SH-SY5Y (cell line): ENCODE results near the gene ZBTB46.

Experiments
- GATA2 ChIP-seq: IDR thresholded peaks from 2 replicates; pipeline ENCODE4 v1.6.1; 2011; ENCODE audit warnings: mild to moderate bottlenecking, low read depth, low read length
- GATA3 ChIP-seq: IDR thresholded peaks from 2 replicates; pipeline ENCODE4 v1.6.1; 2011; ENCODE audit warnings: low read depth, mild to moderate bottlenecking, low read length, moderate library complexity

DNA sequence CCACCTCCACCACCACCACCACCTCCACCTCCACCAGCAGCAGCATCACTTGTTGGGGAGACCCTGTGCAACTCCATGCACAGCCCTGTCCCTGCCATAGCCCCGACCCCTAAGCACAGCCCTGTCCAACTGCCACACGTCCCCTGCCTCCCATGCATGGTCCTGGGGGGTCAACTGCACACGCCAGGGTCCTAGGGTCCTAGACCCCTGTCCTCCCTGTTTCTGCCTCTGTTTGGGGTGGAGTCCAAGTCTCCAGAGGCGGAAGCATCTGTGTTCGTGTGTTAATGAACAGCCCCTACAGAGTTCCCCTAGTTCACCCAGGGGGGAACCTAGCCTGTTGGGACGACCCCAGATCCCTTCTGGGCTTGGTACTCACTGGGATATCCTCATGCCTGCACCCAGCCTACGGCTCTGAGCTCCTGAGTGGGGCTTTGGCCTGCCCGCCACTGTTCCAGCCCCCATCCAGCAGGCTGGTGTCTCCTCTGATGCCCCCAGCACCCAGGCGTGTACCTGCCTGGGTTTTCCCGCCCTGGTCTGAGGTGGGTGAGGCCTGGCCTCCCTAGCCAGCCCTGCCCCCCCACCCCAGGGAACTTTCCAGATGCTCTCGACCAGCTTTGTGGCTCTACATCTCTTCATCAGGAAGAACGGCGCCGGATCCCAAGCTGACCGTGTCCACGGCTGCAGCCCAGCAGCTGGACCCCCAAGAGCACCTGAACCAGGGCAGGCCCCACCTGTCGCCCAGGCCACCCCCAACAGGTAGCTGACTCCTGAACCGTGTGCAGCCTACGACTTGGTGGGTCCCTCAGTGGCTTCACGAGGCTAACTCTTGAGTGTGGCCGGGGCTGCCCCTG lies 137.1 kb downstream of the ZBTB46 start:
- TF ChIP-seq GATA2 (no peak), GATA3 (no peak)
